WTC11 (cell line): Measurements from ENCODE around the gene ZNF747. TPM values are rescaled to one million over a fixed set of nuclear protein-coding genes. Genes with fewer than 3 reads are reported as not detected.
A peak's percentile ranks its signal among the peaks of the same experiment; 100 is the strongest.

Experiments
- ATAC-seq: fragments of 200-7000 bp; cut with Tn5 transposase; 2 replicates; pipeline ENCODE4 v1.10.0; 2021; ENCODE audit warnings: mild to moderate bottlenecking, moderate library complexity
- CTCF ChIA-PET: fragments of 300-600 bp; sonication (Branson Sonifier 250); formaldehyde crosslinking; loops from one replicate; lab custom pipeline; 2021; ENCODE audit warnings: antibody characterized with exemption; lab: Charles Lee
- POLR2A ChIA-PET: fragments of 350-600 bp; sonication (Branson Sonifier 250); formaldehyde crosslinking; loops from one replicate; lab custom pipeline; 2021; ENCODE audit warnings: antibody characterized with exemption; lab: Charles Lee
- DNase-seq: peaks from one replicate; pipeline ENCODE4 v3.0.0; 2021; ENCODE audit warnings: low spot score
- H3K27ac Mint-ChIP-seq: 2 replicates; pipeline ENCODE4 v1.8.0; 2021; ENCODE audit warnings: mixed read lengths
- H3K27me3 Mint-ChIP-seq: 2 replicates; pipeline ENCODE4 v1.8.0; 2021; ENCODE audit warnings: low read depth, mild to moderate bottlenecking, moderate library complexity, mixed read lengths
- H3K36me3 Mint-ChIP-seq: 2 replicates; pipeline ENCODE4 v1.8.0; 2021; ENCODE audit warnings: mixed read lengths
- H3K4me1 Mint-ChIP-seq: 2 replicates; pipeline ENCODE4 v1.8.0; 2022; ENCODE audit warnings: mixed read lengths
- H3K4me3 Mint-ChIP-seq: 2 replicates; pipeline ENCODE4 v1.8.0; 2021; ENCODE audit warnings: mild to moderate bottlenecking, moderate library complexity, mixed read lengths
- H3K9me3 Mint-ChIP-seq: 2 replicates; pipeline ENCODE4 v1.8.0; 2021; ENCODE audit warnings: mixed read lengths
- ESRRA ChIP-seq: sonication (generic); formaldehyde crosslinking; IDR thresholded peaks from 2 replicates; pipeline ENCODE4 v1.8.1; 2022; ENCODE audit warnings: mild to moderate bottlenecking, missing genetic modification reagents, borderline replicate concordance
- GABPB1 ChIP-seq: sonication (generic); formaldehyde crosslinking; IDR thresholded peaks from 2 replicates; pipeline ENCODE4 v1.8.1; 2023; ENCODE audit warnings: mild to moderate bottlenecking, missing genetic modification reagents
- JAZF1 ChIP-seq: fragments of 250-450 bp; sonication (Bioruptor Pico); IDR thresholded peaks from 2 replicates; pipeline ENCODE4 v1.9.0; 2021; ENCODE audit warnings: moderate library complexity, mild to moderate bottlenecking, inconsistent platforms
- MYBL2 ChIP-seq: sonication (generic); formaldehyde crosslinking; IDR thresholded peaks from 2 replicates; pipeline ENCODE4 v1.8.1; 2023; ENCODE audit warnings: mild to moderate bottlenecking, moderate library complexity, missing genetic modification reagents
- NFYB ChIP-seq: sonication (generic); formaldehyde crosslinking; conservative IDR thresholded peaks from 2 replicates; pipeline ENCODE4 v1.8.0; 2022; ENCODE audit warnings: low read depth, missing genetic modification reagents
- OVOL2 ChIP-seq: fragments of 250-450 bp; sonication (Bioruptor Pico); IDR thresholded peaks from 2 replicates; pipeline ENCODE4 v1.9.0; 2021; ENCODE audit warnings: mild to moderate bottlenecking, borderline replicate concordance
- SMAD4 ChIP-seq: sonication (generic); formaldehyde crosslinking; IDR thresholded peaks from 2 replicates; pipeline ENCODE4 v1.8.0; 2022; ENCODE audit warnings: mild to moderate bottlenecking, missing genetic modification reagents
- SP1 ChIP-seq: sonication (generic); formaldehyde crosslinking; conservative IDR thresholded peaks from 2 replicates; pipeline ENCODE4 v1.8.1; 2022; ENCODE audit warnings: missing genetic modification reagents
- TEAD1 ChIP-seq: sonication (generic); formaldehyde crosslinking; IDR thresholded peaks from 2 replicates; pipeline ENCODE4 v1.8.0; 2022; ENCODE audit warnings: mild to moderate bottlenecking, missing genetic modification reagents
- ZNF232 ChIP-seq: sonication (generic); formaldehyde crosslinking; IDR thresholded peaks from 2 replicates; pipeline ENCODE4 v1.8.0; 2022; ENCODE audit warnings: mild to moderate bottlenecking, missing genetic modification reagents
- ZNF263 ChIP-seq: sonication (generic); formaldehyde crosslinking; IDR thresholded peaks from 2 replicates; pipeline ENCODE4 v1.8.1; 2022; ENCODE audit warnings: low read depth, mild to moderate bottlenecking, moderate library complexity, missing genetic modification reagents
- ZNF423 ChIP-seq: fragments of 250-450 bp; sonication (Bioruptor Pico); IDR thresholded peaks from 2 replicates; pipeline ENCODE4 v2.1.2; 2022; ENCODE audit warnings: mild to moderate bottlenecking, moderate library complexity
- total RNA-seq: library from RNA; stranded (reverse); gene quantifications from 3 replicates; pipeline ENCODE4 v1.2.3, GENCODE V29; 2021
- TF ChIP-seq, protein P1 (sequence below): sonication (generic); formaldehyde crosslinking; IDR thresholded peaks from 2 replicates; pipeline ENCODE4 v1.8.0; 2022; ENCODE audit warnings: missing genetic modification reagents
- TF ChIP-seq, protein P2 (sequence below): sonication (generic); formaldehyde crosslinking; IDR thresholded peaks from 2 replicates; pipeline ENCODE4 v1.8.1; 2022; ENCODE audit warnings: mild to moderate bottlenecking, moderate library complexity, missing genetic modification reagents
- TF ChIP-seq, protein P3 (sequence below): sonication (generic); formaldehyde crosslinking; IDR thresholded peaks from 2 replicates; pipeline ENCODE4 v1.8.0; 2022; ENCODE audit warnings: mild to moderate bottlenecking, missing genetic modification reagents
- TF ChIP-seq, protein P4 (sequence below): sonication (generic); formaldehyde crosslinking; IDR thresholded peaks from 2 replicates; pipeline ENCODE4 v1.8.0; 2022; ENCODE audit warnings: mild to moderate bottlenecking, missing genetic modification reagents
- TF ChIP-seq, protein P5 (sequence below): sonication (generic); formaldehyde crosslinking; IDR thresholded peaks from 2 replicates; pipeline ENCODE4 v1.8.1; 2023; ENCODE audit warnings: mild to moderate bottlenecking, missing genetic modification reagents
- TF ChIP-seq, protein P6 (sequence below): sonication (generic); formaldehyde crosslinking; IDR thresholded peaks from 2 replicates; pipeline ENCODE4 v1.8.0; 2023; ENCODE audit warnings: missing genetic modification reagents, mild to moderate bottlenecking, borderline replicate concordance

Gene ZNF747
- total RNA-seq, 1 experiment from 2014 or later, result 11.3 TPM

DNA sequence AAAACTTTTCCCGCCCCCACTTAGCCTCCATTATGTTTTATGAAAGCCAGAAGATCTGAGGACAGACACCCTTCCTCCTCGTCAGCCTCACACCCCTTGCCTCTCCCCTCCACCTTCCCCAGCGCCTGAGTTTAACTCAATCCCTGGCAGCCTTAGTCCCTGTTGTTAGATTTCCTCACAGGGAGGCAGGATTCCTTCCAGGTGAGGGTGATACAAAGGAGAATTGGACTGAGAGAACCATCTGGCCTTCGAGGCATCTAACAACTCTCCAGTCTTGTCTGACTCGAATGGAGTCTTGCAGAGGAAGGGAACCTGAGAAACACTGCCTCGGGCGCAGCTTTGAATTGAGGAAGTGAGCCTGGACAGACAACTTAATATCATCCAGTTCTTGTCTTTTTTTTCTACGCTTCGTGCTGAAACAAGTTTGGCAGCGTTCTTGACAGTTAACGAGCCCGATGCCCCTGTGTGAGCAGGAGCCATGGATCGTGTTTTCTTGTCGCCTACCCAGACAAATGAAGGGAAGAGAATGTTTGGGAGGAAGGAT lies 7.0 kb downstream of the ZNF747 start:
- no peak for DNase-seq
- TF ChIP-seq, protein P1, sequence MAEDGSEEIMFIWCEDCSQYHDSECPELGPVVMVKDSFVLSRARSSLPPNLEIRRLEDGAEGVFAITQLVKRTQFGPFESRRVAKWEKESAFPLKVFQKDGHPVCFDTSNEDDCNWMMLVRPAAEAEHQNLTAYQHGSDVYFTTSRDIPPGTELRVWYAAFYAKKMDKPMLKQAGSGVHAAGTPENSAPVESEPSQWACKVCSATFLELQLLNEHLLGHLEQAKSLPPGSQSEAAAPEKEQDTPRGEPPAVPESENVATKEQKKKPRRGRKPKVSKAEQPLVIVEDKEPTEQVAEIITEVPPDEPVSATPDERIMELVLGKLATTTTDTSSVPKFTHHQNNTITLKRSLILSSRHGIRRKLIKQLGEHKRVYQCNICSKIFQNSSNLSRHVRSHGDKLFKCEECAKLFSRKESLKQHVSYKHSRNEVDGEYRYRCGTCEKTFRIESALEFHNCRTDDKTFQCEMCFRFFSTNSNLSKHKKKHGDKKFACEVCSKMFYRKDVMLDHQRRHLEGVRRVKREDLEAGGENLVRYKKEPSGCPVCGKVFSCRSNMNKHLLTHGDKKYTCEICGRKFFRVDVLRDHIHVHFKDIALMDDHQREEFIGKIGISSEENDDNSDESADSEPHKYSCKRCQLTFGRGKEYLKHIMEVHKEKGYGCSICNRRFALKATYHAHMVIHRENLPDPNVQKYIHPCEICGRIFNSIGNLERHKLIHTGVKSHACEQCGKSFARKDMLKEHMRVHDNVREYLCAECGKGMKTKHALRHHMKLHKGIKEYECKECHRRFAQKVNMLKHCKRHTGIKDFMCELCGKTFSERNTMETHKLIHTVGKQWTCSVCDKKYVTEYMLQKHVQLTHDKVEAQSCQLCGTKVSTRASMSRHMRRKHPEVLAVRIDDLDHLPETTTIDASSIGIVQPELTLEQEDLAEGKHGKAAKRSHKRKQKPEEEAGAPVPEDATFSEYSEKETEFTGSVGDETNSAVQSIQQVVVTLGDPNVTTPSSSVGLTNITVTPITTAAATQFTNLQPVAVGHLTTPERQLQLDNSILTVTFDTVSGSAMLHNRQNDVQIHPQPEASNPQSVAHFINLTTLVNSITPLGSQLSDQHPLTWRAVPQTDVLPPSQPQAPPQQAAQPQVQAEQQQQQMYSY (CRISPR knock-in tag), result peak; percentile 77
- TF ChIP-seq, protein P2, sequence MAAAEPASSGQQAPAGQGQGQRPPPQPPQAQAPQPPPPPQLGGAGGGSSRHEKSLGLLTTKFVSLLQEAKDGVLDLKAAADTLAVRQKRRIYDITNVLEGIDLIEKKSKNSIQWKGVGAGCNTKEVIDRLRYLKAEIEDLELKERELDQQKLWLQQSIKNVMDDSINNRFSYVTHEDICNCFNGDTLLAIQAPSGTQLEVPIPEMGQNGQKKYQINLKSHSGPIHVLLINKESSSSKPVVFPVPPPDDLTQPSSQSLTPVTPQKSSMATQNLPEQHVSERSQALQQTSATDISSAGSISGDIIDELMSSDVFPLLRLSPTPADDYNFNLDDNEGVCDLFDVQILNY (CRISPR knock-in tag), result 0 out of 2 replicates have a peak, but pooled peaks have one; percentile 62
- TF ChIP-seq JAZF1 (CRISPR knock-in tag), result no peak
- peak overlapping the region; percentile 84 for H3K27ac Mint-ChIP-seq
- ChIA-PET POLR2A (interaction anchor here (0.9 to 1.1 kb wide), 7 partner anchors 8 to 650 kb away, joined by 3 to 9 read pairs (median 3); partner anchors contain the start of genes ZNF688 and ZNF764), CTCF (interaction anchor here (0.9 to 3.5 kb wide), 6 partner anchors 8 to 103 kb away, joined by 3 to 20 read pairs (median 8); partner anchors contain the start of gene DCTPP1)
- H3K27me3 Mint-ChIP-seq, result no peaks in the 10 kb centered on the region
- H3K9me3 Mint-ChIP-seq, result no peaks in the 10 kb centered on the region
- H3K4me3 Mint-ChIP-seq, result peak overlapping the region; percentile 65
- H3K36me3 Mint-ChIP-seq, result peaks cover 11% of the 10 kb centered on the region; the same call in 1 of the 2 replicates
- peak; percentile 3 for ATAC-seq
- peaks cover 16% of the 10 kb centered on the region for H3K4me1 Mint-ChIP-seq

DNA sequence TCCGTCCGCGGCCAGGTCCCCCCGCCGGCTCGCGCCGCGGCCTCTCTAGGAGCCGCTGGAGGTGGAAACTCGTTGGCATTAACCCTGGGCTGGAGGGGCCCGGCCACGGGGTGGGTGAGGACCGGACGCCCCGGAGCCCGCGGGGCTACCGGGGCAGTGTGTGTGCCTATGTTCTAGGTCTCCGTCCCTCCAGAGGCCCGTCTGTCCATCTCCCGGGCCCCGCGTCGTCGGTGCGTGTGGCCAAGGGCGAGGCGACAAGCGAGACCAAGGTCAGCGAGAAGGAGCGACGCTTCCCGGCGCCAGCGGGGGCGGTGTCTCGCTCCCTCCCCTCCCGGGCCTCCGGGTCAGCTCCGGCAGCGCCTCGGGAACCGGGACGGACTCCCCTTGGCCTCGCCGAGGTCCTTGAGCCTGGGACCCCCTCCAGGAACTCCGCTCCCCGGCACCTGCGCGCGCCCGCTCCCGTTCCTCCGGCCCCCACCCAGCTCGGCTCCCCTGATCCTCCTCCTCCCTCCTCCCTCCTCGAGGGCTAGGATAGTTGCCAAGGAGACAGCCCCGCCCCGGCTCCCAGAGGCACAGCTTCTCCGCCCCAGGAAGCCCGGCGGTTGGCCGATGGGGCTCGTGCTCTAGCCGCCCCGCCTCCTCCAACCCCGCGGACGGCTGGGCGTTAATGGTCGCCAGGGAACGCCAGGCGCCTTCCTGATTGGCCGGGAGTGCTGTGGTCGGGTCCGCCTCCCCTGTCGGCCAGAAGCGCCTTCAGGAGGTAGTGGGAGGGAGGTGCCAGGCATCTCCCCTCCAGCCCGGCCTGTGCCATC lies 7.6 kb downstream of the ZNF747 start:
- ChIA-PET POLR2A (interaction anchor here (0.9 to 1.1 kb wide), 7 partner anchors 9 to 649 kb away, joined by 3 to 9 read pairs (median 3); partner anchors contain the start of genes ZNF688 and ZNF764), CTCF (interaction anchor here (0.6 to 3.5 kb wide), 8 partner anchors 9 to 103 kb away, joined by 3 to 20 read pairs (median 4); partner anchors contain the start of gene DCTPP1)
- Mint-ChIP-seq H3K27ac (peak overlapping the region; percentile 84), H3K9me3 (no peaks in the 10 kb centered on the region), H3K4me3 (peak overlapping the region; percentile 65), H3K36me3 (peaks cover 11% of the 10 kb centered on the region; the same call in 1 of the 2 replicates), H3K4me1 (peaks cover 16% of the 10 kb centered on the region), H3K27me3 (no peaks in the 10 kb centered on the region)
- DNase-seq (peak; percentile 99), ATAC-seq (peak; percentile 91)
- TF ChIP-seq, protein P3, sequence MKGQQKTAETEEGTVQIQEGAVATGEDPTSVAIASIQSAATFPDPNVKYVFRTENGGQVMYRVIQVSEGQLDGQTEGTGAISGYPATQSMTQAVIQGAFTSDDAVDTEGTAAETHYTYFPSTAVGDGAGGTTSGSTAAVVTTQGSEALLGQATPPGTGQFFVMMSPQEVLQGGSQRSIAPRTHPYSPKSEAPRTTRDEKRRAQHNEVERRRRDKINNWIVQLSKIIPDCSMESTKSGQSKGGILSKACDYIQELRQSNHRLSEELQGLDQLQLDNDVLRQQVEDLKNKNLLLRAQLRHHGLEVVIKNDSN (CRISPR knock-in tag), result 0 out of 2 replicates have a peak, but pooled peaks have one; percentile 46
- TF ChIP-seq NFYB, result 0 out of 2 replicates have a peak, but pooled peaks have one; percentile 37
- TF ChIP-seq, protein P4, sequence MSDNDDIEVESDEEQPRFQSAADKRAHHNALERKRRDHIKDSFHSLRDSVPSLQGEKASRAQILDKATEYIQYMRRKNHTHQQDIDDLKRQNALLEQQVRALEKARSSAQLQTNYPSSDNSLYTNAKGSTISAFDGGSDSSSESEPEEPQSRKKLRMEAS, result no peak; the same call in none of the 2 replicates
- TF ChIP-seq ZNF263 (CRISPR knock-in tag), result peak; percentile 91
- TF ChIP-seq, protein P5, sequence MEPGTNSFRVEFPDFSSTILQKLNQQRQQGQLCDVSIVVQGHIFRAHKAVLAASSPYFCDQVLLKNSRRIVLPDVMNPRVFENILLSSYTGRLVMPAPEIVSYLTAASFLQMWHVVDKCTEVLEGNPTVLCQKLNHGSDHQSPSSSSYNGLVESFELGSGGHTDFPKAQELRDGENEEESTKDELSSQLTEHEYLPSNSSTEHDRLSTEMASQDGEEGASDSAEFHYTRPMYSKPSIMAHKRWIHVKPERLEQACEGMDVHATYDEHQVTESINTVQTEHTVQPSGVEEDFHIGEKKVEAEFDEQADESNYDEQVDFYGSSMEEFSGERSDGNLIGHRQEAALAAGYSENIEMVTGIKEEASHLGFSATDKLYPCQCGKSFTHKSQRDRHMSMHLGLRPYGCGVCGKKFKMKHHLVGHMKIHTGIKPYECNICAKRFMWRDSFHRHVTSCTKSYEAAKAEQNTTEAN (CRISPR knock-in tag), result no peak
- TF ChIP-seq SMAD4 (CRISPR knock-in tag), result no peak
- peak; percentile 36; the same call in 1 of the 2 replicates for TF ChIP-seq GABPB1 (CRISPR knock-in tag)
- 0 out of 2 replicates have a peak, but pooled peaks have one; percentile 36 for TF ChIP-seq SP1
- TF ChIP-seq, protein P2 (CRISPR knock-in tag), result peak; percentile 51; the same call in 1 of the 2 replicates
- peak; percentile 70; the same call in 1 of the 2 replicates for TF ChIP-seq ZNF423 (CRISPR knock-in tag)
- 0 out of 2 replicates have a peak, but pooled peaks have one; percentile 14 for TF ChIP-seq TEAD1 (CRISPR knock-in tag)
- peak; percentile 68; the same call in 1 of the 2 replicates for TF ChIP-seq ESRRA (CRISPR knock-in tag)
- peak; percentile 70; the same call in 1 of the 2 replicates for TF ChIP-seq ZNF232 (CRISPR knock-in tag)
- 0 out of 2 replicates have a peak, but pooled peaks have one; percentile 39 for TF ChIP-seq OVOL2 (CRISPR knock-in tag)
- TF ChIP-seq, protein P6, sequence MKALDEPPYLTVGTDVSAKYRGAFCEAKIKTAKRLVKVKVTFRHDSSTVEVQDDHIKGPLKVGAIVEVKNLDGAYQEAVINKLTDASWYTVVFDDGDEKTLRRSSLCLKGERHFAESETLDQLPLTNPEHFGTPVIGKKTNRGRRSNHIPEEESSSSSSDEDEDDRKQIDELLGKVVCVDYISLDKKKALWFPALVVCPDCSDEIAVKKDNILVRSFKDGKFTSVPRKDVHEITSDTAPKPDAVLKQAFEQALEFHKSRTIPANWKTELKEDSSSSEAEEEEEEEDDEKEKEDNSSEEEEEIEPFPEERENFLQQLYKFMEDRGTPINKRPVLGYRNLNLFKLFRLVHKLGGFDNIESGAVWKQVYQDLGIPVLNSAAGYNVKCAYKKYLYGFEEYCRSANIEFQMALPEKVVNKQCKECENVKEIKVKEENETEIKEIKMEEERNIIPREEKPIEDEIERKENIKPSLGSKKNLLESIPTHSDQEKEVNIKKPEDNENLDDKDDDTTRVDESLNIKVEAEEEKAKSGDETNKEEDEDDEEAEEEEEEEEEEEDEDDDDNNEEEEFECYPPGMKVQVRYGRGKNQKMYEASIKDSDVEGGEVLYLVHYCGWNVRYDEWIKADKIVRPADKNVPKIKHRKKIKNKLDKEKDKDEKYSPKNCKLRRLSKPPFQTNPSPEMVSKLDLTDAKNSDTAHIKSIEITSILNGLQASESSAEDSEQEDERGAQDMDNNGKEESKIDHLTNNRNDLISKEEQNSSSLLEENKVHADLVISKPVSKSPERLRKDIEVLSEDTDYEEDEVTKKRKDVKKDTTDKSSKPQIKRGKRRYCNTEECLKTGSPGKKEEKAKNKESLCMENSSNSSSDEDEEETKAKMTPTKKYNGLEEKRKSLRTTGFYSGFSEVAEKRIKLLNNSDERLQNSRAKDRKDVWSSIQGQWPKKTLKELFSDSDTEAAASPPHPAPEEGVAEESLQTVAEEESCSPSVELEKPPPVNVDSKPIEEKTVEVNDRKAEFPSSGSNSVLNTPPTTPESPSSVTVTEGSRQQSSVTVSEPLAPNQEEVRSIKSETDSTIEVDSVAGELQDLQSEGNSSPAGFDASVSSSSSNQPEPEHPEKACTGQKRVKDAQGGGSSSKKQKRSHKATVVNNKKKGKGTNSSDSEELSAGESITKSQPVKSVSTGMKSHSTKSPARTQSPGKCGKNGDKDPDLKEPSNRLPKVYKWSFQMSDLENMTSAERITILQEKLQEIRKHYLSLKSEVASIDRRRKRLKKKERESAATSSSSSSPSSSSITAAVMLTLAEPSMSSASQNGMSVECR, result peak; percentile 76; the same call in 1 of the 2 replicates
- 0 out of 2 replicates have a peak, but pooled peaks have one; percentile 26 for TF ChIP-seq MYBL2 (CRISPR knock-in tag)
